HG03108 (cell line): ENCODE measurements around the gene KIAA1755.

ENCODE experiments used
- ATAC-seq: cut with Tn5 transposase; IDR thresholded peaks from one replicate; pipeline ENCODE4 v1.9.1; 2021; ENCODE audit warnings: moderate library complexity; ENCODE audit not compliant: unreplicated experiment

Gene KIAA1755

DNA sequence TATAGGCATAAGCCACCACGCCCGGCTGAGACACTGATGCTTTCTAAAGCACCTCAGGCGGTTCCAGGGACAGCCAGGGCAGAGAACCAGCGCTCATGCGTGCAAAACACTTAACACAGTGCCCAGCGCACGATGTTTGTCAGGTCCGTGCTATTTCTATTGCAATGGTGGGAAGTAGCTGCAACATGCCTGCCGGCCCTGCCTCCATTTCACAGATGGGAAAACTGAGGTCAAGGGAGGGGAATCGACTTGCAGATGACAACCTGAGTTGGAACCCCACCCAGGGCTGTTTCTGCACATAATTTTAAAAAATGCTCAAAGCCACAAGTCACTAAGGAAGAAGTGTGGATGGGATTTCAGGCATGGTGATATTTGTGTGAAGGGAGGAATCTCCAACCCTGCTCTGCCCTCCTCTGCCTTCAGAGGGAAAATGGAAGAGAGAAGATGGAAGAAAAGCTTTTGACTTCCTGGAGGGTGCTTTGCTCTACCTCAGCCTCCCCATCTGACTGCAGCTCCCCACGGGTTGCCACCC lies 39.9 kb downstream of the KIAA1755 start:
- no peak for ATAC-seq

DNA sequence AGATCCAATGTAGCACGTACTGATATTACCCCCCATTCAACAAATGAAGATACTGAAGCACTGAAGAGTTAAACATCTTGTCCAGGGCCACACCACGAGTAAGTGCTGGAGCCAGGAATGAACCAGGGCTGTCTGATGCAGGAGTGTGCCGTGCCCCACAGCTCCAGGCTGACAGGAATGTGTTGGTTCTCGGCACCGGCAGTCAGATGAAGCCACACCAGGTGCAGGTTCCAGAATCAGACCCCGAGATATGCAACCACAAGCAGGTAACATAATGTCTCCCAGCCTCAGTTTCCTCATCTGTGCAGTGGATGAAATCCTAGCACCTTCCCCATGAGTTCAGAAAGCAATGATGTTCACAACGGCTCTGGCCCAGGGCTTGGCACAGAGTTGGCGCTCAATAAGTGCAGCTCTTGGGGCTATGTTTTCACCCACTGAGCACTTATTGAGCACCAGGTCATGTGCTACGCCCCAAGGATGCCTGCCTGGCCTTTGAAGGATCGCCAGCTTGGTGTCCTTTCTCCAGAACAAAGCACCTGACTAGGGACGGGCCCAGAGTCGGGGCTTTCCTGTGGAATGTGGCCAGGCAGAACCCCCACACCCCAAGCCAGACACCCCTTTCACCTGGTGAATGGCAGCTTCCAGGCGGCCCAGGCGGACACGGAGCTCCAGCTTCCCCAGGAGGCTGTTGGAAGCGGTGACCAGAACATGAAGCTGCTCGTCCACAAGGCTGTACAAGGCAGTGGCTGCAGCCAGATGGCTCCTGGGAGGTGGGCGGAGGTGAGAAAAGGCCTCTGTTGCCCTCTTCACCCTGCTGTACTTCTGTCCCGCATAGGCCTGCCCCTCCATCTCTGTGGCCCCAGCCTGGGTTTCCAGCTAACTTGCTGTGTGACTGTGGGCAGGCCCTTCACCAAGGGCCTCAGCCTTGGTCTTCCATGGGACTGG lies 41.3 kb downstream of the KIAA1755 start:
- ATAC-seq: no peak

DNA sequence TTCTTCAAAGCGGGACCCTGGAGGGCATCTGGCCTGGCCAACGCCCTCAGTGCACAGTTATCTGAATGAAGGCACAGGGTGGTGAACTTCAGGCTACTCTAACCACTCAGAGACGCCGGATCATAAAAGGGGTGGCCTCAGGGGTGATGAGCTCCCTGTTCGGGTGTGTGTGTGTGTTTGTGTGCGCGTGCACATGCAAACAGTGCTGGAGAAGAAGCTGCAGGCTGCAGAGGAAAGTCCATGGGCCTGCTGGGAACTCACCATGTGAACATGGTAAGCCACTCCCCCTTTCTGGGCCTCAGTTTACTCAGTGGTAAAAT lies 42.0 kb downstream of the KIAA1755 start:
- ATAC-seq: no peak

DNA sequence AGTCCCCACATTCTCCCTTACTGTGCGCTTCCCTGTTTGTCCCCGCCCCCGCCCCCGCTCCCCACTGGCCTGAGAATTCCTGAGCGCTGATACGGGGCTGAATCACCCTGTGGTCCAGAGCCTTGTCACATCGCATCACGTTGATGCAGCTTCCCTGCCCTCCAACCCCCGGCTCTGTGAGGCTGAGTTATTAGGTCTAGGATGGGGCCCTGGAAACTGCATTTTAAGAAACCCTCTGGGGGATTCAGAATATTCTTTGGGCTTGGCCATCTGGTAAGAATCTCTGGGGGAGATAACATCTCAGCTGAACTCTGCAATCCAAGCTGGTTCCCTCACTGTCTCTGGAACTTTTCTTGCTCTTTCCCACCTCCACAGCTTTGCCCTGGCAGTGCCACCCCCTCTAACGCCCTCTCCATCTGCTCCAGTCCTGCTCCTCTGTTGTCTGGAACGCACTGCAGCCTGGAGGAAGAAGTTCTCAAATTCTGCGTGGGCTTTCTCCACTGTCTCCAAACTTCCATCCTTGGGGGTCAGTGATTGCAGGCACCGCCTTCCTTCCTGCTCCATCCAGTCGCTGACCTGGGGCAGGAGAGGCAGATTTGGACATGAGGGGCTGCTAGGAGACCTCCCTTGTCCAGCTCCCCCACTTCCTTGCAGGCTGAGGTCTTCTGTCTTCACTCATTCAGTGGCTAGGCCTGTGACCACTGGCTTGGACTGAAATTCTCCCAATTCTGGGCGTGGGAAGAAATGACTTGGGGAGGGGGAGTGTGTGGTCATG lies 42.6 kb downstream of the KIAA1755 start:
- no peak for ATAC-seq

DNA sequence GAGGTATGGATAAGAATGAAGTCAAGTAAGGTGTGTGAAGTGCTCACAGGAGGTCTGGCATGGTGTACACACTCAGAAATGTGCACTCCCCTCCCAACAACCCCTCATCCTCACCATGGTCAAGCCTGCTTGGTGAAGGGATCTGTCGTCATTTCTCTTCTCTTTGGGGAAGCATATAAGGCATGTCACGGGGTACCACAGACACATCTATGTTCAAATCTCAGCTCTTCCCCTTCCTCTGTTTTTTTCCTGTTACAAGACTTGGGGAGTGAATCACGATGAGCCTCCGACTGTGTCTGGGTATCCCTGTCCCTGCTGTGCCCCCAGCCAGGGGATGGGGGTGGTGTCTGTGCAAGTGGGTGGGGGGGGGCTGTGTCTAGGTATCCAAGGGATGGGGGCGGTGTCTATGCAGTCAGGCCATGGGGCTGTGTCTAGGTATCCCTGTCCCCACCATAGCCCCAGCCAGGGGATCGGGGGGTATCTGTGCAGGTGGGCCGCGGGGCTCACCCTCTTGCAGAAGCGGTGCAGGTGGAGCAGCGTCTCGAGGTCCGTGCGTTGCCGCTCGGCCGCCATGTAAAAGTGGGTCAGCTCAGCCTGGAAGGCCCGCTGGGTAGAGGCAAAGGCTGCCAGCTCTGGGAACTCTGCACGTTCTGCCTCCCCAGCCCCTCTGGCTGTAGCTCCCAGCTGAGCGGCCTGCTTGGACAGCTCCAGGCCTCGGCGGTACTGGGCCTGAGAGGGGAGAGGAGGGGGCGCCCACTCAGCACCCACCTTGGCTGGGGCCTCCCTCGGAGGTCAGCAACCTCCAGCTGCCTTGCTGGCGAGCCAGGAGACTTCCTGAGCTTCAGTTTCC lies 43.6 kb downstream of the KIAA1755 start:
- ATAC-seq: no peak

DNA sequence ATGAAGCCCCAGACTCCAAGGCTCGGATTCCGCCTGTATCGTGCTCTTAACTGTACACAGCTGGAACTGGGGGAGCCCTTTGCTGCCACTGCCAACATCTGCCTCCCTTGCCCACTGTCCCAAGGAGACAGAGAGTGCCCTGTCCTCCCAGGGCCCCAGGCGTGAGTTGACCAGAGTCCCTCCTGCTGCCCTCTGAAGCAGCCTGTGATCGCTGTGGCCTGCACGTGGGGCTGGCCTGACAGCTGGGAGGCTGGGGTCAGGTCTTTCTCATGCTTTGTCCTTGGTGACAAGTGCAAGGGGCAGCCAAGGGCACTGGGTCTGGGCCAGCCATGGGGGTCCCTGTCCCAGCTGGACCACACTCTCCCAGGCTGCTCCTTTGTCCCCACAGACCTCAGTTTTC lies 44.3 kb downstream of the KIAA1755 start:
- no peak for ATAC-seq

DNA sequence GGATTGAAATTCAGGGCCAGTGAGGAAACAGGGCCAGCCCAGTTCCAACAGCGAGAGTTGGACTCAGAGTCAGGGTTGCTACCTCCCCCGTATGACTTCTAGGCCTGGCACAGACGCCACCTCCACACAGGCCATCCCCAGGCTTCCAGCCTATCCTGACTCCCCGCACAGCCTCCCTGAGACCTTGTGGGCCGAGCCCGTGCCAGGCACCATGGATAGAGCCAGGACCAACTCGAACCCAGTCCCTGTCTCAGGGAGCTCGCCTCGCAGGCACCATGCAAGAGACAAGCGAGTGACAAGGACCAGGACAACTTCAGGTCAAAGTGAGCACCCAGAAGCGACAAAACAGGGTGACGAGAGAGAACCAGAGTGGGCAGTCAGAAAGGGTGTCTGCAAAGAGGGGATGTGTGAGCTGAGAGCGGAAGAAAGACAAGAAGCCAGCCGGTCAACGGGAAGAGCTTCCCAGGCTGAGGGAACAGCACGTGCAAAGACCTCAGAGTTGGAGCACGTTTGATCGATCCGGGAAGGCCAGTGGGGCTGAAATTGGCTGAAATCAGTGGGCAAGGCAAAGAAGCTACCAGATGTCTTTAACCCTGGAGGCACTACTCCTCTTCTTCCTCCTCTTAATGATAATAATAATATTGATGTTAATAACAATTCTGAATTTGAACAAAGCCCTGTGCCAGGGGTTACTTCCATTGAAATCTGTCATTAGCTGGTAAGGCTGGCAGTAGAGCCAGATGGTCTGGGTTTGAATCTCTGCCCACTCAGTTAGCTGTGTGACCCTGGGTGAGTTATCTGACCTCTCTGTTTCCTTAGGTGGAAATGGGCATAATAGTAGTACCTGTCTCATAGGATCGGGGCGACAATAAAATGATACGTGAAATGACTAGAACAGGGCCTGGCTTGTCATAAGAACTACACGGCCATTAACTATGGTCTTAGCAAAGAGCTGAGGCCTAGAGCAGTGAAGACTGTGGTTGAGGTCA lies 45.0 kb downstream of the KIAA1755 start:
- ATAC-seq: no peak

DNA sequence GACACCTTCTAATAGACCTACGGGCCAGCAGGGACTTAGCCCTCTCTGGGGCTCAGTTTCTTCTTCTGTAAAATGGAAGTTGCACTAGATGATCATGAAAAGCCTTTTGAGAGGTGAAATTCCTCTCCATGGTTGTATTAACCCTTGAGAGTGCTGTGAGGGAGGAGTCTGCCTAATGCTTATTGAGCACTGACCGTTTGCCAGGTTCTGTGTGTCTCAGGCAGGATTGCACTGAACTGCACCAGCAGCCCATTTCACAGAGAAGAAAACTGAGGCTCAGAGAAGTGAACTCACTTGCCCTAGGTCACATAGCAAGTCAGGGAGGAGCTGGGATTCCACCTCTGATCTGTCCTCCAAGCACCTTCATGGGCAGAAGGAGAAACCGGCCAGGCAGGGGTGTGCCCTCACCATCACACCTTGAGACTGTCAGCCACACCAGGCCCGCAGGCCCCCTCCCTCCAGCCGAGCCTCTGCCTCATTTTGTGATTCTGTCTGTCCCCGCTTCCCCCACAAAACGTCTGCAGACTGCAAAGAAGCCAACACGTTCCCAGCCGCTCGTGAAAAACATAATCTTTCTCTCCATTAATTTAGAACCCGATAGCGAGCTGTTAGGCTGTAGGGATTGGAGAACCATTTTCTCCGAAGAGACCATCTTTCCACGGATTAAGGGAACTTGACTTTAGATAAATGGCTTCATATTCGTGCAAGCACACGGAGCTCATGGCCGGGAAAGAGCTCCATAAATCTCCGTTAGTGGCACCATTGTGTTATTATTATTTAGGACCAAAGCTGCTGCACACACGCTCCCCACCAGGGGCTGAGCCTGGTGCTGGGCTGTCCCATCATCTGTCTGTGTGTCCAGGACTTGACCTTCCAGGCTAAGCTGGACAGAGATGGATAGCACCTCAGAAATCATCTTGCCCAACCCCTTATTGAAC lies 46.0 kb downstream of the KIAA1755 start:
- ATAC-seq: no peak

DNA sequence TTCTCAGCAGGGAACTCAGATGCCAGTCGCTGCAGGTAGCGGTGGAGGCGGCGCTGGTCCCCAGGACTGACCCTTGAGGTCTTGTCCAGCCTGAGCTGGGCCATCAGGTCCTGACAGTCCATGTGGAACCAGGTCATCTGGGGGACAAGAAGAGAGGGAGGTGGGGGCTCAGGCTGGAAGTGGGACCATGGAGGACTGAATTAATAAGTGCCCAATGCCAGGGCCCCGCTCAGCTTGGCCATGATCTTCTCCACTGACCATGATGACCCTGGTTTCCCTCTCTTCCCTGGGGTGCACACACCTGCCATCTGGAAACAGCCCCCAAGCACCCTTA lies 47.0 kb downstream of the KIAA1755 start:
- no peak for ATAC-seq

DNA sequence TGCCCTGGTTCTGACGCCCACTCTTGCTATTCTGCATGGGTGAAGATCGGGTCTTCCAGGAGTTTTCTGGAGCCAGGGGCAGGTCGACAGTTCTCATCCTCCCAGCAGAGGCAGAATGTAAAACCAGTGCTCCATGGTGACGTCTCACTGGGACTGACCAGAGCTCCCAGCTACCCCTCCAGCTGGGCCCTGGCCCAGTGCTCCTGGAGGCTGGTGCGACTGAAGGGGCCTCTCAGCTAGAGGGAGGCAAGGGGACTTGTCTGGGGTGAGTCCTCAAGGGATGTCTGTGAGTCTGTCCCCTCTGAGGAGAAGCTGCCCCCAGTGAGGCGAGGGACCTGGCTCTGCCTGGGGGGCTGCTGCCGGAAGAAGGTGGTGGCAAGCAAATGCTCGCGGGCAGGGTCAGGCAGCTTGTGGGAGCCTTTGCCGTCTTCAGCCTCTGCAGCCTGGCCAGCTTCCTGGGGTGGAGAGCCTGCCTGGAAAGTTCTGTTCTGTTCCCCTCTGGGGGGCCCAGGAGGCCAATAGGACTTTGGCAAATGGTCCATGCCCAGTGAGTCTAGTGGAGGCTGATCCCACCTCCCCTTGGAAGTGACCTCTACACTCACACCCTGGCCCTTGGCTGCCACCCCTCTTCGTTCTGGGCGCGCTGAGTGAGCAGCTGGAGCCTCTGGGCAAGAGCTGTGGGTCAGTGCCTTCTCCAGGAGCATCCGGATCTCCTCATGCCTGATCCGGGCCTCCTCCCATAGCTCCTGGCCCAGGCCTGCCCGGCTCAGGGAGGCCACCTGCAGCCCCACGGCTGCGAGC lies 47.5 kb downstream of the KIAA1755 start:
- ATAC-seq: no peak

DNA sequence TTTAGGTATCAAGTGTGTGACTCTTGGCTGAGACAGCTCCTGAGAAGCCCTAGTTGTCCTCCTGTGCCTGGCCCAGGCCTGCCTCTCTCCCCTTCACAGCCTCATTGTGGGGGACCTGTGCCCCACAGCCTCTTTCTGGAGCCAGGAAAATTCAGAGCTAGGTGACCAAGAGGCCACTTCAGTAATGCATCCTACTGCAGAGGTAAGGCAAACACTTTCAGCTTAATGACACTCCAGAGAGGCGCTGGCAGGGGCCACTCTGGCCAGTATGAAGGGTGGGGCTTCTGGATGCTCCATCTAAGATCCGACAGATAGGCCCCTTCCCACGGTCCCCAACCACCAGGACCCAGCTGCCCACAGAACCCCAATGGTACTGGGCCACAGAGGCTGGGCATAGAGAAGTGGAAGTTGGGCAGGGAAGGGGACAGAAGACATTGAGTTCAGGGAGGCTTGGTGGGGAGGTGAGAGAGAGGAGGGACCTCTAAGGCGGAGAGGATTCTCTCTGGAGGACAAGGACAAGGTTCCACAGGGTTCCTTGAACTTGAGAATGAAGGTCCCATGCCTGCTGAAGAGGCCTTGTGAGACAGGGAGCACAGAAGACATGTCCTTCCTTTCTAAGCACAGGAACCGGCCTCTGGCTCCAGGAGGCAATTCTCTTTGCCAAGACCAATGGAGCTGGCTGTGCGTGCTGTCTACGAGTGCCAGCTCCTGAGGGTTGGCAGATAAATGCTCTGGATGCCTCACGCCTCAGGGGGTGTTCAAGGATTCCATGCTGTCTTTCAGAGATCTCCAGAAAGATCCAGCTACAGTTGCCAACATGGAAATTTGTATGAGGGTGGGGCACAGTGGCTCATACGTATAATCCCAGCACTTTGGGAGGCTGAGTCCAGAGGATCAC lies 49.1 kb downstream of the KIAA1755 start:
- no peak for ATAC-seq

DNA sequence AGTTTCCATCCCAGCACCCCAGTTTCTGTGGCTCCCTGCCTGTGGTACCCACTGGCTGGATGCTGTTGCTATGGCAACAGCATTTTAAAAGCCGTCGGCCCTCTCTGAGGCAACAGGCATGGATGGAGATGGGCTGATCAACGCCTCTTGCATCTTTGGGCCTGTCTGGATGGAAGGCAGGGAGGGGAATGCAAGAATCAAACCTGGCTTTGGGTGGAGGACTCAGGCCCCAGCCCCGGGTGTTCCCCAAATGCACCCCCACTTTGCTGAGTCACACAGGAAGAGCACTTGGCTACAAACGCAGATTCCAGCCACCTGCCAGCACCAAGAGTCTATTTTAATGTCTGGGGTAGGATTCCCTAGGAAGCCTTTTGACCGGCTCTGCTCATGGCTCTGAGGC lies 49.8 kb downstream of the KIAA1755 start:
- no peak for ATAC-seq

DNA sequence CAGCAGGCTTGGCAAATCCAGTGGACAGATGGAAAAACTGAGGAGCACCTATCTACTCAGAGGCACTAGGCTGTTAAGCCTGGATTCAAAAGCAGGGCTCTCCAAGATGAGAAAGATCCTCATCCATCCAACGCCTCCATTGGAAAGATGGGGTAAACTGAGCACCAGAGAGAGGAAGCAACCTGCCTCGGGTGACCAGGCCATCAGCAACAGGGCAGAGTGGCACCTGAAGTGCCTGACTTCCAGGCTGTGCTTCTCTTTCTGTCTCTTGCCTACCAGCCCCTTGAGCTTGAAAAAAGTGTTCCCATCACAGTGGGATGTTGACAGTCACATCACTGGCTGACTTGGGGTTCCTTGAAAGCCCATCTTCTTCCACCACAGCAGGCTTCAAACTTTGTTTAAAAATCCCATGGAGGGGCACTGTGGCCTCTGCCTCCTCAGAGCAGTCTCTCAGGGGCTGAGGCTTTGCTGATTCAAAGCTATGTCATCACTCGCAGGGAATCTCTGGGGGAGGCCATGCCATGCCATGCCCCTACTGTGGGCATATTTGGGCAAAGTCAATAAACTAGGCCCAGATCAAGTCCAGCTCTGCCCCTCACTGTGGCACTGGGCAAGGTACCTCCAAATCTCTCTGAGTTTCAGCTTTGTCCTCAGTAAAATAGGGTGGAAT lies 50.7 kb downstream of the KIAA1755 start:
- no peak for ATAC-seq

DNA sequence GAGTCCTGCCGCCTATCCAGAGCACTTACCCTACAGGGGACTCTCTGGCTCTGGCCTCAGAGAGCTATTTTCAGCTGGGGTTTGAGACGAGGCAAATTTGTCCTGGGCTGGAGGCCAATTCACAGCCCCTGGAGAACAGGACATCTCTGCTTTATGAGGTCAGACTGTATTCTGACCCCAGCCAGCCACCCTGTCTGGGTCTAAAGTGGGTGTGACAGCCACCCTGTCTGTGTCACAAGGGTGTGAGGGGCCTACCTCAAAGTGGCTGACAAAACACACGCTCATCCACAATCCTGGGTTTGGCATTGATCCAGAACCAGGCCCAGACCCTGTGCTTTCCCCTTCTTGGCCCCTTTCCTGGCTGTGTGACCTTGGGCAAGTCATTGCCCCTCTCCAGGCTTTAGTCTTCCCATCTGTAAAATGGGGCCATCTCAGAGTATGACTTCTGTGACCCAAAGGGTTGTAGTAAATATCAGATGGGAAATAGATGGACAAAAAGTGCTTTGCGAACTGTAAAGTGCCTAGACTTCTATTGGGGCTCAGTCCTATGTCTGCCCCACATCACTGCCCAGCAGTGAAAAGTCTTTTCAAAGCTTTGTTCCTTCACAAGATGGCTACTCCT lies 51.4 kb downstream of the KIAA1755 start:
- no peak for ATAC-seq

DNA sequence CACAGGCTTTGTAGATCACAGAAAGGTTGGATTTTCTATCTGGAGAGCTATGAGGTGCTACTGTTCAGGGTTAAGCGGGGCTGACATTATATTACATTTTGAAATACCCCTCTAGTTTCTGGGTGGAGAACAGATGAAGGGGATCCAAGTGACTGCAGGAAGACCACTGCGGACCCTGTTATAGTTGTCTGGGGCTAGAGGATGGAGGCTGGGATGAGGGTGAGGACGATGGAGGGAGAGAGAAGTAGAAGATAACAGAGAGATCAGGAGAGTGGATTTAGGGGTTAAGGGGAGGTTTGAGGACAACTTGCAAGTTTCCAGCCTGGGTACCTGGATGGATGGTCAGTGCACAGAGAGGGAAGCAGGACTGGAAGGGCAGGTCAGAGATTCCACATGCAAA lies 52.0 kb downstream of the KIAA1755 start:
- no peak for ATAC-seq

DNA sequence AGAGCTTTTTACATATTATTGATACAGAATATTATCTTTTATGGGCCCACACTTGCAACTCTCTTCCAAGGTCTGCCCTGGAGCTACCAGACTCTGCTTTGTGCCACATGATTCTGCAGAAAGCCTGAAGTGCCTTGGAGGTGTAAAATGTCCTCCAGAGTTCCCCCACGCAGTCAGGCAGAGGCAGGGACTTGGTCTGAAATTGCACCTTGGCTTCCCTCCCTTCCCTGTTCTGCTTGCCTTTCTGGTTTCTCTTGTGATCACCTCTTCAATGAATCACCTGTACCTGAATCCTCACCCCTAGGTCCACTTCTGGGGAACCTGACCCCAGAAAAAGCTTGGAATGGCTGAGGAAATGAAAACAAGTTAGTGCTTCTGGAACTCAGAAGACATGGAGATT lies 52.4 kb downstream of the KIAA1755 start:
- no peak for ATAC-seq
